ENCODE results near the gene CD180. TPM values are rescaled to one million over a fixed set of nuclear protein-coding genes. Genes with fewer than 3 reads are reported as not detected.

The CD180 gene
- total and polyA plus RNA-seq, 2 experiments from 2014 or later = not detected

GRCh38 chr5:67142816-67143215, 53.8 kb downstream of the CD180 start:
- no peak for DNase-seq
- H3K4me2 ChIP-seq (ENCODE audit: unreplicated experiment) = no peak overlapping the region
- no peaks in the 10 kb centered on the region for H4K20me1 ChIP-seq (ENCODE audit: insufficient read depth)
- no peaks in the 10 kb centered on the region for H3K9me2 ChIP-seq (ENCODE audit: insufficient read depth)
- H3K27me3 ChIP-seq (replicated peaks; ENCODE audit: insufficient read depth) = no peaks in the 10 kb centered on the region
- H3K36me3 ChIP-seq (ENCODE audit: low read depth) = 0 out of 2 replicates have a peak, but pooled peaks cover 11% of the 10 kb centered on the region
- H2AFZ ChIP-seq = no peak overlapping the region
- WGBS, 2 experiments (ENCODE audit: low coverage in 1 of 2, low lambda C conversion rate in 2 of 2, missing lambda C conversion rate in 2 of 2) = 91 to 92% methylated on average over 8 of the region's 8 CpGs
- 0 out of 2 replicates have a peak, but pooled peaks cover 6% of the 10 kb centered on the region for H3F3A ChIP-seq (ENCODE audit: insufficient read depth)
- in situ Hi-C loops (cut with MboI) = no loop called here
- no peak overlapping the region for H3K27ac ChIP-seq
- no peaks in the 10 kb centered on the region for H3K4me1 ChIP-seq (ENCODE audit: insufficient read depth)
- TF ChIP-seq EZH2 (IDR thresholded peaks at IDR 0.05; ENCODE audit: insufficient read depth, poor library complexity, severe bottlenecking) (no peak), EZH2phosphoT487 (IDR thresholded peaks at IDR 0.05; ENCODE audit: insufficient read depth, low read depth) (no peak)
- no peak overlapping the region for H3K9ac ChIP-seq
- H3K79me2 ChIP-seq (ENCODE audit: insufficient read depth) = no peaks in the 10 kb centered on the region
- no peaks in the 10 kb centered on the region for H3K9me3 ChIP-seq (ENCODE audit: low read depth)
- H3K4me3 ChIP-seq = no peak overlapping the region

GRCh38 chr5:67141644-67142043, 55.0 kb downstream of the CD180 start:
- Histone ChIP-seq H3K4me1 (ENCODE audit: insufficient read depth) (no peaks in the 10 kb centered on the region), H3F3A (ENCODE audit: insufficient read depth) (no peaks in the 10 kb centered on the region), H3K27ac (no peak overlapping the region), H3K36me3 (ENCODE audit: low read depth) (0 out of 2 replicates have a peak, but pooled peaks cover 12% of the 10 kb centered on the region), H4K20me1 (ENCODE audit: insufficient read depth) (no peaks in the 10 kb centered on the region), H3K4me3 (no peak overlapping the region), H3K4me2 (ENCODE audit: unreplicated experiment) (no peak overlapping the region), H3K9me3 (ENCODE audit: low read depth) (no peaks in the 10 kb centered on the region), H3K79me2 (ENCODE audit: insufficient read depth) (no peaks in the 10 kb centered on the region), H3K9me2 (ENCODE audit: insufficient read depth) (no peaks in the 10 kb centered on the region), H3K9ac (no peak overlapping the region), H3K27me3 (replicated peaks; ENCODE audit: insufficient read depth) (no peaks in the 10 kb centered on the region), H2AFZ (no peak overlapping the region)
- no peak for DNase-seq
- TF ChIP-seq EZH2phosphoT487 (IDR thresholded peaks at IDR 0.05; ENCODE audit: insufficient read depth, low read depth) (no peak), EZH2 (IDR thresholded peaks at IDR 0.05; ENCODE audit: insufficient read depth, poor library complexity, severe bottlenecking) (no peak)
- in situ Hi-C loops (cut with MboI) = no loop called here

GRCh38 chr5:67140413-67140812, 56.2 kb downstream of the CD180 start:
- TF ChIP-seq EZH2phosphoT487 (IDR thresholded peaks at IDR 0.05; ENCODE audit: insufficient read depth, low read depth) (no peak), EZH2 (IDR thresholded peaks at IDR 0.05; ENCODE audit: insufficient read depth, poor library complexity, severe bottlenecking) (no peak)
- H4K20me1 ChIP-seq (ENCODE audit: insufficient read depth) = no peaks in the 10 kb centered on the region
- no peaks in the 10 kb centered on the region for H3K79me2 ChIP-seq (ENCODE audit: insufficient read depth)
- no peaks in the 10 kb centered on the region for H3K27me3 ChIP-seq (replicated peaks; ENCODE audit: insufficient read depth)
- H3K36me3 ChIP-seq (ENCODE audit: low read depth) = 0 out of 2 replicates have a peak, but pooled peaks cover 15% of the 10 kb centered on the region
- no peaks in the 10 kb centered on the region for H3K4me1 ChIP-seq (ENCODE audit: insufficient read depth)
- H3K9ac ChIP-seq = no peak overlapping the region
- H3K9me3 ChIP-seq (ENCODE audit: low read depth) = no peaks in the 10 kb centered on the region
- H3K27ac ChIP-seq = no peak overlapping the region
- H3K4me3 ChIP-seq = no peak overlapping the region
- no peak for DNase-seq
- H3F3A ChIP-seq (ENCODE audit: insufficient read depth) = no peaks in the 10 kb centered on the region
- H2AFZ ChIP-seq = no peak overlapping the region
- H3K4me2 ChIP-seq (ENCODE audit: unreplicated experiment) = no peak overlapping the region
- no peaks in the 10 kb centered on the region for H3K9me2 ChIP-seq (ENCODE audit: insufficient read depth)
- in situ Hi-C loops (cut with MboI) = no loop called here
- 85 to 94% methylated on average over 4 of the region's 4 CpGs for WGBS, 2 experiments (ENCODE audit: low coverage in 1 of 2, low lambda C conversion rate in 2 of 2, missing lambda C conversion rate in 2 of 2)

- TF ChIP-seq EZH2phosphoT487 (IDR thresholded peaks at IDR 0.05; ENCODE audit: insufficient read depth, low read depth) = no peak
- TF ChIP-seq EZH2 (IDR thresholded peaks at IDR 0.05; ENCODE audit: insufficient read depth, poor library complexity, severe bottlenecking) = no peak
- Histone ChIP-seq H3K27me3 (replicated peaks; ENCODE audit: insufficient read depth) (no peaks in the 10 kb centered on the region), H3K4me3 (no peak overlapping the region), H3K36me3 (ENCODE audit: low read depth) (0 out of 2 replicates have a peak, but pooled peaks cover 15% of the 10 kb centered on the region), H3K4me1 (ENCODE audit: insufficient read depth) (no peaks in the 10 kb centered on the region), H3K9me3 (ENCODE audit: low read depth) (no peaks in the 10 kb centered on the region), H3F3A (ENCODE audit: insufficient read depth) (no peaks in the 10 kb centered on the region), H3K79me2 (ENCODE audit: insufficient read depth) (no peaks in the 10 kb centered on the region), H3K4me2 (ENCODE audit: unreplicated experiment) (no peak overlapping the region), H3K27ac (no peak overlapping the region), H3K9me2 (ENCODE audit: insufficient read depth) (no peaks in the 10 kb centered on the region), H4K20me1 (ENCODE audit: insufficient read depth) (no peaks in the 10 kb centered on the region), H2AFZ (no peak overlapping the region), H3K9ac (no peak overlapping the region)
- DNase-seq = no peak
- WGBS, 2 experiments (ENCODE audit: low coverage in 1 of 2, low lambda C conversion rate in 2 of 2, missing lambda C conversion rate in 2 of 2) = 99% methylated on average over 5 of the region's 5 CpGs
- in situ Hi-C loops (cut with MboI) = no loop called here
Observed at GRCh38 chr5:67139030-67139429, 57.6 kb downstream of the CD180 start.
